ELR (cell line): ENCODE data around the gene TLCD3A.
"Not testable (repeated sequence)": the region's sequence is repeated elsewhere in the genome, so short reads cannot be mapped to it uniquely, and the experiment has no call there.

Experiments
- DNase-seq: peaks from one replicate; pipeline ENCODE4 v3.0.0-alpha.2; 2015; ENCODE audit warnings: low read depth

TLCD3A gene

DNA sequence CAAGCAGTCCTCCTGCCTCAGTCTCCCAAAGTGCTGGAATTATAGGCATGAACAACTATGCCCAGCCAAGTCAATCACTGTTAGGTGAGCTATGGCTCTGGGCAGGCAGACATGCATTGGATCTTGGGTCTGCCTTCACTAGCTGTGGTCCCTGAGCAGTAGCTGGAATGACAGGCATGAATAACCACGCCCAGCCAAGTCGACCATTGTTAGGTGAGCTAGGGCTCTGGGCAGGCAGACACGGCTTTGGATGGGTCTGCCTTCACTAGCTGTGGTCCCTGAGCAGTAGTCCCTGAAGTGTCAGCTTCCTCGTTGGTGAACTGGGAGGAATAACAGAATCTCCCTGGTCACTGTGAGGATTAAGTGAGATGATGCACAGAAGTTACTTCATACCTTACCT lies 56.2 kb downstream of the TLCD3A start:
- no peak for DNase-seq

DNA sequence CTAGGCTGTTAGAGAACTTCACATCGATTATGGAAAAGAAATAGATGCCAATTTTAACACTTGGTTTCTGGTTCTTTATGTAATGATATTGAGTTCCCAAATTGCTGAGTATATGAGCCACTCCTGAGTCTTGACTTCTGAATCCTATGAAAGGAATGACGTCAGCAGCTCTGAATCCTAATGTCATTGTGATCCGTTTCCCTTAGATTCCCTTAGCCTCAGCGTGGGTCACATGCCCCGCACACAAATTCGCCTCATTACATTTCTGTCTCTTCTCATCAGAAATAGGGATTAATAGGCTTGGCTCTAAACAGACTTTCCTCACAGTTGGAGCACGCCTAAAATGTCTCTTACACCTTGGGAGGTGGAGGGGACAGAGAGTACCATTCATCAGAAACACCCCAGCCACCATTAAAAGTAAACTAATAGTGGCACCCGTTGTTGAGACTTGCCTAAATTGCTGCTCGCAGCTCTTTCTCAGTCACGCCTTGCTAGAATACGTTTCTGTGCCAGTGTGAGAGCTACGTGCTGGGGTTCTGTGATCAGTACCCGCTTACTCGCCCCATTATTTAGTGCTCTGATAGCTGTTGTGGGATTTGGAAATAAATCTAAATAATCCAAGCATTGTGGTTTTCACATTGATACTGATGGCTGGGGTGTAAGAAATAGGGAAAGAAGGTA lies 56.9 kb downstream of the TLCD3A start:
- DNase-seq, result no peak

DNA sequence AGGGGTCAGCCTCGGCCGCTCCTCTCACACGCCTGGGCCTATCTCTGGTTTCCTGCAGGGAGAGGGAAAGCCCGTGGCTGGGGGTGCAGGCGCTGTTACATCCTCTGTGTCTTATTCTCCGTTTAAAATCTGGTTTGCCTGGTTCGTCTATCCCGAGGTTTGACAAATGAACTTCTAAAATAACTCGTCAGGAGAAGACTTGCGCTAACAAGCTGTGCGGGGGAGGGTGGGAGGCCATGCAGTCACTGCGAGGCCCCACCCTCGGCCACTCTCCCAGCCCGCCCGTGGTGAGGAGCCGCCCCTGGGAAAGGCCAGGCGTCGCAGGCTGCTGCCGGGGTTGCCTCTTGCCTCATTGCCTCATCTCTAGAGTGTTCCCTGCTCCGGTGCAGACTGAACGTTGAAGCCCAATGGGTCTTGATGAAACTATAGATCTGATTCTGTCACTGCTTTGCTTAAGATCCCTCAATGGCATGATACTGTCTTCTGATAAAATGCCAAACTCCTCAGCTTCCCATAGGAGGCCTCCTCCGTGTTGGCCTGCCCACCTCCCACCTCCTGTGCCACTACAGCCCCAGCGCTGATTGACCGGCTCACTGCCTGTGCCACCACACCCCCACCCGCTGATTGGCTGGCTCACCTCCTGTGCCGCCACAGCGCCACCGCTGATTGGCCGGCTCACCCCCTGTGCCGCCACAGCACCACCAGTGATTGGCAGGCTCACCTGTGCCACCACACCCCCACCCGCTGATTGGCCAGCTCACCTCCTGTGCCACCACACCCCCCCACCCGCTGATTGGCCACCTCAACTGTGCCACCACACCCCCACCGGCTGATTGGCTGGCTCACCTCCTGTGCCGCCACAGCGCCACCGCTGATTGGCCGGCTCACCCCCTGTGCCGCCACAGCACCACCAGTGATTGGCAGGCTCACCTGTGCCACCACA lies 57.8 kb downstream of the TLCD3A start:
- DNase-seq, result not testable (repeated sequence)

DNA sequence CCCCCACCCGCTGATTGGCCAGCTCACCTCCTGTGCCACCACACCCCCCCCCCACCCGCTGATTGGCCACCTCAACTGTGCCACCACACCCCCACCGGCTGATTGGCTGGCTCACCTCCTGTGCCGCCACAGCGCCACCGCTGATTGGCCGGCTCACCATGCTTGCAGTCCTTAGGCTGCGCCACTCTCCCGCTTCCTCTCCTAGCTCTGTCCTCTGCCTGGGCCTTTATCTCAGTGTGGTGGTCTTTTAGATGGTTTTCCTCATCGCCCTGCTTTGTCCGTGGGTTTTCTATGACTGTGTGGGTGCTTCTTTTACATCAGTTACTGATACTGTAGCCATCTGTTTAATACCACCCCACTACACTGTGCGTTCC lies 58.5 kb downstream of the TLCD3A start:
- not testable (repeated sequence) for DNase-seq

DNA sequence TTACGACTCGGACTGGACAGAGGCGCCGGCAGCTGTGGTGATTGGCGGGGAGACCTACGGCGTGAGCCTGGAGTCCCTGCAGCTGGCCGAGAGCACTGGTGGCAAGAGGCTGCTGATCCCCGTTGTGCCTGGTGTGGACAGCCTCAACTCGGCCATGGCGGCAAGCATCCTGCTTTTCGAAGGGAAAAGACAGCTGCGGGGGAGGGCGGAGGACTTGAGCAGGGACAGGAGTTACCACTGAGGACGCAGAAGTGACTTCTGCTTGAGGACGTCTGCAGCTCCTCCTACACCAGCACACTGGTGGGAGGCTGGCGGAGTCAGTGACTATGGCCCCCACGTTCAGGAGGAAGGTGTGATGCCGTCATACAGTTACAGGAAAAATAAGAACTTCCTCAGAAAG lies 59.4 kb downstream of the TLCD3A start:
- DNase-seq, result no peak

DNA sequence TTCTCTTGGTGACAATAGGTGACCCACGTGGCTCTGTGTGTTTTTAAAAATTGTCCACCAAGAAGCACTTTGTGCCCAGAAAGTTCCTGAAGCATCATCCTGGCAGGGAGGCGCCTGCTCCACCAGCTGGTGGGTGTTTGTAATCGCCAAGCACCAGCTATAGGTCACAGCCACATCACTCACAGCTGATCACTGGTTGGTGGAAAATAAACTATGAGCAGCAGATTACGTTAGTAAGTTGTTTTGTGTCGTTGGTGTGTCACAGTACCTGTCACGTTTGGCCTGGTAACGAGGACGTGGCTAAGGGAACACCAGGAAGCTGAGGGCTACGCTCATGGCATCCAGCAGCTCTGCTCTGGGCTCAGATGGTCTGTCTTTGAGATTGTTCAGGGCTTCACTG lies 59.9 kb downstream of the TLCD3A start:
- DNase-seq, result peak; percentile 37
